LNCAP (cell line): ENCODE data around the gene GALNT18.

Source experiments
- TF ChIP-seq, protein P1 (sequence below): fragments of 450-650 bp; IDR thresholded peaks from 2 replicates; pipeline ENCODE4 v1.5.1; 2017; ENCODE audit warnings: mild to moderate bottlenecking

Gene GALNT18

DNA sequence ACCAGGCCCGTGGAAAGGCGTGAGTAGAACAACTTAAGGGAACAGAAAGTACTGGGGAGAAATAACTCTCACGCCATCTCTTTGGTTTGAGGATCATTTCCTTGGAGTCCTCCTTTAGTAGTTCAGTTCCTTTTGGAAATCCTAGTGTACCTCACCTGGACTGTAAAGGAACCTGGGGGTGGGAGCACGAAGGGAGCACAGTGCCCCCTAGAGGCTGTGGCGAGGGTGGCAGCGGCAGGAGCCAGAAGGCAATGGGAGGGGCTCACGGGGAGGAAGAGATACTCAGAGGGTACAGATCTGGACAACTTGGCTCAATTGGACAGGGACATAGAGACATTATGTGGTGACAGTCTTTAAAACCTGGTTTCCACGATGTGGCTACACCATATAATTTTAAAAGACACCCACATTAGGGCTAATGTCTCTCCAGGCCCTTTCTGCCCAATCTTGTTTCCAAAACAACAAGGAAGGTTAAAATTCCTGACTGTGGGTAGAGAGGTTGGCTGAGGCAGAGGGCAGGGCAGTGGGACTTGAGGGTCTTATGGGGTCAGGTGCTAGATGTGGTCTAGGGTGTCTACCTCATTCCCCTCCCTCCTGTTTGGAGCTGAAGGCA lies 355.7 kb downstream of the GALNT18 start:
- TF ChIP-seq, protein P1, sequence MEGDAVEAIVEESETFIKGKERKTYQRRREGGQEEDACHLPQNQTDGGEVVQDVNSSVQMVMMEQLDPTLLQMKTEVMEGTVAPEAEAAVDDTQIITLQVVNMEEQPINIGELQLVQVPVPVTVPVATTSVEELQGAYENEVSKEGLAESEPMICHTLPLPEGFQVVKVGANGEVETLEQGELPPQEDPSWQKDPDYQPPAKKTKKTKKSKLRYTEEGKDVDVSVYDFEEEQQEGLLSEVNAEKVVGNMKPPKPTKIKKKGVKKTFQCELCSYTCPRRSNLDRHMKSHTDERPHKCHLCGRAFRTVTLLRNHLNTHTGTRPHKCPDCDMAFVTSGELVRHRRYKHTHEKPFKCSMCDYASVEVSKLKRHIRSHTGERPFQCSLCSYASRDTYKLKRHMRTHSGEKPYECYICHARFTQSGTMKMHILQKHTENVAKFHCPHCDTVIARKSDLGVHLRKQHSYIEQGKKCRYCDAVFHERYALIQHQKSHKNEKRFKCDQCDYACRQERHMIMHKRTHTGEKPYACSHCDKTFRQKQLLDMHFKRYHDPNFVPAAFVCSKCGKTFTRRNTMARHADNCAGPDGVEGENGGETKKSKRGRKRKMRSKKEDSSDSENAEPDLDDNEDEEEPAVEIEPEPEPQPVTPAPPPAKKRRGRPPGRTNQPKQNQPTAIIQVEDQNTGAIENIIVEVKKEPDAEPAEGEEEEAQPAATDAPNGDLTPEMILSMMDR = peak; percentile 97

- TF ChIP-seq, protein P1 = no peak
These were observed 356.5 kb downstream of the GALNT18 start for GRCh38 chr11:11265320-11265719.

DNA sequence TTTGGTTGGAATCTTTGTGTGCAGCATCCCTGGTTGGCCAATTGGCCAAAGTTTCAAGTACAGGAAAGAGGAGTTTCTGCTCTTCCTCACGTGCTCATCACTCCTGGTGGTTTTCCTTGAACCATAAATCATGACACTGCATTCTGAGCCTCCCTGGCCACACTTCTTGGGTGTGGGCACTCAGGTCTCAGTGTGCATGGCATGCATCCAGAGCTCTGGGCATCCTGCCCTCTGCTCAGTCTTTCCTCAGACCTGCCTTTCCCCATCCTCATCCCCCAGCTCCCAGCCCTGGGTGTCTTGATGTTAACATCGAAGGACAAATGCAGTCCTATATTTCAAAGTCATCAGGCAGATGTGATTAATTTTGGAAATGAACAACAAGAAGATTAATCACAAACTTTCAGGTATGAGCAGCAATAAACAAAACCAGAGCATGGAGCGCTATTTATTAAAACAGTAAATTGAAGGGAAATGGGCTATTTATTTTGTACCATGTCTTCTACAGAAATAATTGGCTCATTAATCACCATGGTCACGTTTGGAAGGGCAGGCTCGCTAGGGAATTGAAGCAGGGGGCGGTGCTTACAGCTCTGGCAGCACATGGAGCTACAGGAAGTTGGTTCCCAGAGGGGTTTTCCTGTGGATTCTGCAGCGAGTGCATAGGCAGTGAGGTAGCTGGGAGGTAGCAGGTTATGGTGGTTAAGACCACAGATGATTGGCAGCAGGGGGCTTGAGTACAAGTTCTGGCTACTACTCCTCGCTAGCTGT lies 358.4 kb downstream of the GALNT18 start:
- TF ChIP-seq, protein P1 = no peak

DNA sequence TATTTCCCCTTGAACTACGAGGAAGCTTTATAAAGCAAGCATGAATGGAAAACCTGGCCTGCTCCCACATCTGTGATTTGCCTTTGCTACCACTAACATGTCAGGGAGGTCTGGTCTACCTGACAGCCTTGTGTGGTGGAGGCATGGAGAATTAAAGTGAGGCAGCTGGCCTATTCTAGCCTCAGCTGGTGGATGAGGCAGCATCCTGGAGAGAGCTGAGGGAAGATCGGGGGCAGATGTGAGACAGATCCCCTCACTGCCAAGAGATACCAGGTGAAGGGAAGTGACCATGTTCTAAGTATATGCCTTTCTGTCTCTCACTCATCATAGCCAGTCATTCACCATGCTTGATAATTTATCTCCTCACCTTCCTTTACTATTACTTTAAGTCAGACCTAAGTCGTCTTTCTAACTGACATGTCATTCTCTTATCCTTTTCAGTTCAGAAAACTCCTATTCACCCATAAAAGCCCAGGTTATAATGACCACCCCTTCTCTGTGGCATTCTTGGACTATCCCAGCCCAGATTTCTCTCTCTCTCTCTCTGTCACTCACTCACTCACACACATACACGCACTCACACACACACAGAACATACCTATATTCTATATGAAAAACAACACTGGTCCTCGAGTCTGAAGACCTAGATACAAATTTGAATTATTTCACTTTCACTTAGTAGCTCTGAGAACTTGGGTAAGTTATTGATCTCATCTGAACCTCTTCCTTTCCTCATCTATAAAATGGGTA lies 359.5 kb downstream of the GALNT18 start:
- TF ChIP-seq, protein P1 = no peak

GRCh38 chr11:11261629-11262028 lies 360.2 kb downstream of the GALNT18 start:
- TF ChIP-seq, protein P1 = no peak

DNA sequence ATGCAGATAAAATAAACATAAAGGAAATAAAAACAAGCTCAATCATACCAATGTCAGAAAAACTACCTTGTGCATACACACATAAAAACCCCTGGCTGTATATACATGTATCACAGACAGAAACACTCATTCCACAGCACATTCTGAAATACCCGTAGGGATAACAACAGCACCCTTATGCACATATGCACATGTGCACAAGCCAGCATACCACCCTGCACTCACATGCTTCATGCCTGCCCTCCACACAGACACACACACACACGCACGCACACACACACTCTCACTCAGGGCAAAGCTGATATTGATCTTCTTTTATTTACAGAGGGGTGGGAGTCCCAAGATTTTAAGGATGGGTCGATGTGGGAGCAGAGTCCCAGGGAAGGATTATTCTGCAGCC lies 360.9 kb downstream of the GALNT18 start:
- TF ChIP-seq, protein P1 = no peak

GRCh38 chr11:11253995-11254394 lies 367.8 kb downstream of the GALNT18 start:
- TF ChIP-seq, protein P1 = no peak
